Measurements from ENCODE around the gene DBF4B. TPM values are rescaled to one million over a fixed set of nuclear protein-coding genes. Genes with fewer than 3 reads are reported as not detected.

Gene DBF4B
- total and polyA plus RNA-seq, 12 donors: 2.2 to 8.0 (median 4.0) TPM

DNA sequence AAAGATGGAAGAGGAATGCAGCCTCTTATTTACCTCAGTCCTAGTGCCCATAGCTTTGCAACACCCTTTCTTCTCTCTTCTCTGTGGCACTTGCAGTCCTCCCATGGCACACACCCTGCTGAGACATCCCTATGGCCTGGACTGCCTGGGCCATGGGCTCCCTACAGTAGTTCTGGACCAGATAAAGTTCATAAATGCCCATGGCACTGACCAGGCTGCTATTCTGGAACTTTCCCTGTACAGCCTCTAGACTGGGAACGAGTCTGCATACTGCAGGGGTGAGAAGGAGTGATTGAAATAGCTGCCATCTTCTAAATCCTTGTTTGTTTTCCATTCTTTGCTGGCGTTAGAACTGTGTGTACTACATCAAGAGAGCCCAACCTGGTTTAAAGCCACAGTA lies 25.8 kb downstream of the DBF4B start:
- Histone ChIP-seq H3K36me3 (peaks cover 0 to 58% (median 13%) of the 10 kb centered on the region in 9 donors), H3K27ac (no peak overlapping the region), H3K4me3 (no peak overlapping the region), H3K4me1 (no peaks in the 10 kb centered on the region), H3K9me3 (no peaks in the 10 kb centered on the region), H3K27me3 (no peaks in the 10 kb centered on the region)
- TF ChIP-seq, protein P1, sequence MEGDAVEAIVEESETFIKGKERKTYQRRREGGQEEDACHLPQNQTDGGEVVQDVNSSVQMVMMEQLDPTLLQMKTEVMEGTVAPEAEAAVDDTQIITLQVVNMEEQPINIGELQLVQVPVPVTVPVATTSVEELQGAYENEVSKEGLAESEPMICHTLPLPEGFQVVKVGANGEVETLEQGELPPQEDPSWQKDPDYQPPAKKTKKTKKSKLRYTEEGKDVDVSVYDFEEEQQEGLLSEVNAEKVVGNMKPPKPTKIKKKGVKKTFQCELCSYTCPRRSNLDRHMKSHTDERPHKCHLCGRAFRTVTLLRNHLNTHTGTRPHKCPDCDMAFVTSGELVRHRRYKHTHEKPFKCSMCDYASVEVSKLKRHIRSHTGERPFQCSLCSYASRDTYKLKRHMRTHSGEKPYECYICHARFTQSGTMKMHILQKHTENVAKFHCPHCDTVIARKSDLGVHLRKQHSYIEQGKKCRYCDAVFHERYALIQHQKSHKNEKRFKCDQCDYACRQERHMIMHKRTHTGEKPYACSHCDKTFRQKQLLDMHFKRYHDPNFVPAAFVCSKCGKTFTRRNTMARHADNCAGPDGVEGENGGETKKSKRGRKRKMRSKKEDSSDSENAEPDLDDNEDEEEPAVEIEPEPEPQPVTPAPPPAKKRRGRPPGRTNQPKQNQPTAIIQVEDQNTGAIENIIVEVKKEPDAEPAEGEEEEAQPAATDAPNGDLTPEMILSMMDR (IDR thresholded peaks at IDR 0.05): no peak
- WGBS, 2 donors: 78 to 83% methylated on average over 2 of the region's 2 CpGs
- intact Hi-C loops (cut with DNase I): no loop called here
- ATAC-seq: peak in 3 of 8 donors; percentile 24 to 67 (median 33)
- no peak for DNase-seq

DNA sequence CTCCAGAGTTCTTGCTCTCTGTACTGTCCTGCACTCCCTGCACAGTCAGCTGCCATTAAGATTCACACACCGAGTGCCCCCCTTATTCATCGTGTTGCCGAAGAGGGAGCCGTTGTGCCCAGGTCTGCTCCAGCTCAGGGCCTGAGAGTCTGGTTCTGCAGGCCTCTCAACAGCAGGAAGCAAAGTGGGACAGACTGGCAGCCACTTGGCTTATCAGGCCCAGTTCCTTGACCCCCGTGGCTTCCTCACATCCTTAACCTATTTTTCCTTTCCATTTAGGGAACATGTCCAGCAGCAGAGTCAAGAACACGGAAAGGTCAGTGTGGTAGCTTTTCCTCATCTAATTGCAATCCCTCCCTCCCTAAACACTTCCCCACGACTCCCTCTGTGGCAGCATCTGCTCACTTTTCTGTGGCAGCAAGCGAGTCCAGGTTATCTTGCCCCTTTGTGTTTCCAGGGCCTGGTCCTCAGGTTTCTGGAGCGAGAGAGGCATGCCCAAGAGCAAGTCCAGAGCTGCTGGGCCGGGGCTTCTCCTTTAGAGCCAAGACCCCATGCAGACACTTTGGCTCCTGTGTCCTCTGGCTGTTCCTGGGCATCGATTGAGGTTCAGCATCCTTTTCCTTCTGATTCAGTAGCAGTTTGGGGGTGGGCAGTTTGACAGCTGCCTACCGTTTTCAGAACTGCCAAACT lies 28.2 kb downstream of the DBF4B start:
- no peak for DNase-seq
- Histone ChIP-seq H3K9me3 (no peaks in the 10 kb centered on the region), H3K27me3 (no peaks in the 10 kb centered on the region), H3K27ac (no peak overlapping the region), H3K4me1 (no peaks in the 10 kb centered on the region), H3K36me3 (peaks cover 0 to 58% (median 2%) of the 10 kb centered on the region in 9 donors), H3K4me3 (no peak overlapping the region)
- WGBS, 2 donors: 77 to 78% methylated on average over 12 of the region's 12 CpGs
- TF ChIP-seq, protein P1 (IDR thresholded peaks at IDR 0.05): no peak
- no peak for ATAC-seq
- intact Hi-C loops (cut with DNase I): no loop called here

DNA sequence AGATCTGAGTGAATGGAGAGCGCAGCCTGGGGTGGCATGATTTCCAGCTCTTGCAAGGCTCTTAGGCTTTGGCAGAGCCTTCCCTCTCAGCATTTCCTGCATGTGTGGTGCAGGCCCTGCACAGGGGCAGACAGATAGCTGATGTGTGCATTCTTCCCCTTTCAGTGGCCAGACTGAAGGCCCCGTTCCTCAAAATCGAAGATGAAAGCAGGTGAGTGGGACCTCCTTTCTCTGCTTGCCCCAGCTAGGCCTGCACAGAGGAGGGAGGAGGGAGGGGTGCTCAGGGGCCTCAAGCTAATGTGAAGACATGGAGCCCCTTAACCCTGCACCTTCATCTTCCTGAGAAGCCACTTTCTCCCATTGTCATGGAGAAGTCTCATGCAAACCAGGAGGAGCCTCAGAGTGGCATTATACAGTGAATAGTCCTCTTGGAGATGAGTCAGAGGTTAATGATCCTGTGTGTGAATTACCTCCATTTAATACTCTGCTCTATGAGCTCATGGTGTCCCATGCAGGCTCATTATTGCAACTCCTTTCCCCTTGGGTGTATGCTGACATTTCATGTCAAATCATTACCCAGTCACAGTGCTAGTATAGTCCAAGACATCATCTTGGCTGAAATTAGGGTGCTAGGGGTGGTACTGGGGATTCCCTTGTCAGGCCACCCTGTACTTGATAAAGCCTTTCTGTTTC lies 29.9 kb downstream of the DBF4B start:
- no peak for ATAC-seq

DNA sequence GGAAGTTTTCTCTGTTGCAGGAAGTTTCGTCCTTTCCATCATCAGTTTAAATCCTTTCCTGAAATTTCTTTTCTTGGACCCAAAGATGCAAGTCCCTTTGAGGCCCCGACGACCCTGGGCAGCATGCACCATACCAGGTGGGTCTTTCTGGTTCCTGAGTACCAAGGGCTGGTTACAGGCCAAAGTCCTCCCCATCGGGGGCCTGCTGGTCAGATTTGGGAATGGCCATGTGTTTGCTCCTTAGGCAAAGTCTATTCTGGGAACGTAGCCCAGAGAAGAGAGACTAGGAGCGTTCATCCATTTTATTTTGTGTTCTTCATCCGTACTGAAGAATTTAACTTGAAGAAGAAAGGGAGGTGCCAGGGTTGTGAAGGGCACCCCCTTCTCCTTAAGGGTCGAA lies 32.9 kb downstream of the DBF4B start:
- DNase-seq (no peak), ATAC-seq (no peak)
- no peaks in the 10 kb centered on the region for H3K4me1 ChIP-seq
- H3K27me3 ChIP-seq: no peaks in the 10 kb centered on the region
- H3K9me3 ChIP-seq: no peaks in the 10 kb centered on the region
- WGBS, 2 donors: 91% methylated on average over 8 of the region's 8 CpGs
- H3K36me3 ChIP-seq: peaks cover 0 to 55% (median 0%) of the 10 kb centered on the region in 9 donors
- no peak overlapping the region for H3K4me3 ChIP-seq
- H3K27ac ChIP-seq: no peak overlapping the region
- TF ChIP-seq, protein P1 (IDR thresholded peaks at IDR 0.05): no peak
- intact Hi-C loops (cut with DNase I): no loop called here

More for the DNA sequence above, 29.9 kb downstream of the DBF4B start:
- intact Hi-C loops (cut with DNase I): no loop called here
- no peaks in the 10 kb centered on the region for H3K4me1 ChIP-seq
- no peaks in the 10 kb centered on the region for H3K27me3 ChIP-seq
- H3K36me3 ChIP-seq: peaks cover 0 to 63% (median 0%) of the 10 kb centered on the region in 9 donors
- DNase-seq: no peak
- TF ChIP-seq, protein P1 (IDR thresholded peaks at IDR 0.05): no peak
- no peak overlapping the region for H3K27ac ChIP-seq
- H3K9me3 ChIP-seq: no peaks in the 10 kb centered on the region
- no peak overlapping the region for H3K4me3 ChIP-seq
- whole genome bisulfite sequencing, 2 donors: 81 to 86% methylated on average over 3 of the region's 3 CpGs

Measured in heart right ventricle (tissue), 16 donors.